ENCODE data around the gene SLC22A15. TPM values are rescaled to one million over a fixed set of nuclear protein-coding genes. Genes with fewer than 3 reads are reported as not detected.

SLC22A15 gene
- total RNA-seq, 4 donors from 2014 or later = 1.7 to 8.8 (median 4.8) TPM

- no peak overlapping the region for H3K27ac ChIP-seq
- no peaks in the 10 kb centered on the region for H3K27me3 ChIP-seq
- DNase-seq (ENCODE audit: low spot score in 2 of 2) = no peak
- TF ChIP-seq CTCF (IDR thresholded peaks at IDR 0.05) (no peak), POLR2A (IDR thresholded peaks at IDR 0.05) (no peak)
- no peak overlapping the region for H3K4me3 ChIP-seq
- no peaks in the 10 kb centered on the region for H3K4me1 ChIP-seq
- 40 to 80% methylated on average over 3 of the region's 3 CpGs for WGBS, 2 donors
- no peaks in the 10 kb centered on the region for H3K9me3 ChIP-seq
- no peaks in the 10 kb centered on the region for H3K36me3 ChIP-seq
Measured at GRCh38 chr1:115946116-115946515, 30.2 kb upstream of the SLC22A15 start.

GRCh38 chr1:115949156-115949555 is 27.2 kb upstream of the SLC22A15 start:
- WGBS, 2 donors = 69 to 72% methylated on average over 2 of the region's 2 CpGs
- Histone ChIP-seq H3K36me3 (no peaks in the 10 kb centered on the region), H3K27me3 (no peaks in the 10 kb centered on the region), H3K9me3 (no peaks in the 10 kb centered on the region), H3K4me1 (no peaks in the 10 kb centered on the region), H3K27ac (no peak overlapping the region), H3K4me3 (no peak overlapping the region)
- TF ChIP-seq POLR2A (IDR thresholded peaks at IDR 0.05) (no peak), CTCF (IDR thresholded peaks at IDR 0.05) (no peak), EP300 (IDR thresholded peaks at IDR 0.05) (no peak)
- no peak for DNase-seq (ENCODE audit: low spot score in 2 of 2)

- Histone ChIP-seq H3K4me1 (no peaks in the 10 kb centered on the region), H3K36me3 (no peaks in the 10 kb centered on the region), H3K9me3 (no peaks in the 10 kb centered on the region), H3K4me3 (no peak overlapping the region), H3K27ac (no peak overlapping the region), H3K27me3 (no peaks in the 10 kb centered on the region)
- no peak for TF ChIP-seq CTCF (IDR thresholded peaks at IDR 0.05)
- no peak for TF ChIP-seq POLR2A (IDR thresholded peaks at IDR 0.05)
- no peak for TF ChIP-seq EP300 (IDR thresholded peaks at IDR 0.05)
- no peak for DNase-seq (ENCODE audit: low spot score in 2 of 2)
Measured at GRCh38 chr1:115951560-115951959, 24.8 kb upstream of the SLC22A15 start.

DNA sequence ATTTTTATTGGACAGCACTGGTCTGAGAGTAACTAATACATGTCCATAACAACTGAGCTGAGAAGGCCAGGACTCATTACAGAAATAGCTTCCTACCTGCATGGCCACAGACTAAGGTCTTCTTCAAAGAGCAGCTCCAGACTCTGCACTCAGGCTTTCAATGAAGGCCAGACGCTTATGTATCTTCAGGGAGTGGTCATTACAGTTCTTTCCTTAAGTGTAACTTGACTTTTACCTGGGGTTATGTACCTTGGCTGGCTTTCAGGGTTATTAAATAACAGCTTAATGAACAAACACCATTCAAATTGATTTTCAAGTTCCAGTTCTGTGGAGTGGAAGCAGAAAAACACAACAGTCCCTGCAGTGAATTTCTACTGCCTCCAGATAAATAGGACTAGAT is 23.8 kb upstream of the SLC22A15 start:
- H3K9me3 ChIP-seq = no peaks in the 10 kb centered on the region
- no peak for DNase-seq (ENCODE audit: low spot score in 2 of 2)
- WGBS, 2 donors = 0% methylated on average over 1 of the region's 1 CpG
- H3K36me3 ChIP-seq = no peaks in the 10 kb centered on the region
- TF ChIP-seq POLR2A (IDR thresholded peaks at IDR 0.05) (no peak), EP300 (IDR thresholded peaks at IDR 0.05) (no peak), CTCF (IDR thresholded peaks at IDR 0.05) (no peak)
- H3K4me1 ChIP-seq = no peaks in the 10 kb centered on the region
- no peaks in the 10 kb centered on the region for H3K27me3 ChIP-seq
- H3K4me3 ChIP-seq = no peak overlapping the region
- no peak overlapping the region for H3K27ac ChIP-seq

DNA sequence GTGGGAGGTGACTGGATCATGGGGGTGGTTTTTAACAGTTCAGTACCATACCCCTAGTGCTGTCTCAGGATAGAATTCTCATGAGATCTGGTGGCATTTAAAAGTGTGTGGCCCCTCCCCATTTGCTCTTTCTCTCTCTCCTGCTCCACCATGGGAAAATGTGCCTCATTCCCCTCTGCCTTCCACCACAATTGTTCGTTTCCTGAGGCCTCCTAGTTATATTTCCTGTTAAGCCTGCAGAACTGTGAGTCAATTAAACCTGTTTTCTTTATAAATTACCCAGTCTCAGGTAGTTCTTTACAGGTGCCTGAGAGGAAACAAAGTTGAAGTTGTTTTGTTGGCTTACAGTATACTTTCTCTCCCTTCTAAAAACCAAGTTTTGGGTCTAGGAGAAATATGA is 23.1 kb upstream of the SLC22A15 start:
- no peaks in the 10 kb centered on the region for H3K4me1 ChIP-seq
- no peak overlapping the region for H3K27ac ChIP-seq
- no peak for DNase-seq (ENCODE audit: low spot score in 2 of 2)
- H3K27me3 ChIP-seq = no peaks in the 10 kb centered on the region
- no peak overlapping the region for H3K4me3 ChIP-seq
- H3K36me3 ChIP-seq = no peaks in the 10 kb centered on the region
- 61 to 74% methylated on average over 1 of the region's 1 CpG for WGBS, 2 donors
- H3K9me3 ChIP-seq = no peaks in the 10 kb centered on the region
- TF ChIP-seq POLR2A (IDR thresholded peaks at IDR 0.05) (no peak), EP300 (IDR thresholded peaks at IDR 0.05) (no peak), CTCF (IDR thresholded peaks at IDR 0.05) (no peak)
